CD4-positive, alpha-beta T cell treated with Interferon alpha-2 for 1 hour (primary cell): Measurements from ENCODE around the gene EPB41L3.
"Not testable (repeated sequence)": the region's sequence is repeated elsewhere in the genome, so short reads cannot be mapped to it uniquely, and the experiment has no call there.

ENCODE experiments used
- DNase-seq, 2 donors: peaks; one replicate each; pipeline ENCODE4 v3.0.0-alpha.2; 2020 to 2022

Gene EPB41L3

GRCh38 chr18:5490753-5491480 is 52.9 kb downstream of the EPB41L3 start:
- no peak for DNase-seq

GRCh38 chr18:5488844-5489243 is 55.0 kb downstream of the EPB41L3 start:
- no peak for DNase-seq

GRCh38 chr18:5488044-5488443 is 55.8 kb downstream of the EPB41L3 start:
- DNase-seq: not testable (repeated sequence)

- no peak for DNase-seq
Observed at GRCh38 chr18:5484526-5484925, 59.3 kb downstream of the EPB41L3 start.

GRCh38 chr18:5481621-5482020 is 62.2 kb downstream of the EPB41L3 start:
- no peak for DNase-seq

- DNase-seq: no peak
Observed at GRCh38 chr18:5478261-5478660, 65.5 kb downstream of the EPB41L3 start.

- no peak for DNase-seq
Observed at GRCh38 chr18:5476961-5477800, 66.6 kb downstream of the EPB41L3 start.

GRCh38 chr18:5475267-5475666 is 68.5 kb downstream of the EPB41L3 start:
- peak in 1 of 2 donors; percentile 44 for DNase-seq

GRCh38 chr18:5469340-5469739 is 74.5 kb downstream of the EPB41L3 start:
- no peak for DNase-seq

- DNase-seq: no peak
Observed at GRCh38 chr18:5468394-5468793, 75.4 kb downstream of the EPB41L3 start.

- no peak for DNase-seq
Observed at GRCh38 chr18:5467671-5468070, 76.1 kb downstream of the EPB41L3 start.

GRCh38 chr18:5466256-5466655 is 77.5 kb downstream of the EPB41L3 start:
- peak in 1 of 2 donors; percentile 42 for DNase-seq

GRCh38 chr18:5464251-5464650 is 79.5 kb downstream of the EPB41L3 start:
- DNase-seq: no peak

GRCh38 chr18:5463831-5464230 is 80.0 kb downstream of the EPB41L3 start:
- DNase-seq: no peak

- peak in 1 of 2 donors; percentile 31 for DNase-seq
Observed at GRCh38 chr18:5463390-5463789, 80.4 kb downstream of the EPB41L3 start.

- no peak for DNase-seq
Observed at GRCh38 chr18:5462227-5462626, 81.6 kb downstream of the EPB41L3 start.

- no peak for DNase-seq
Observed at GRCh38 chr18:5461041-5461440, 82.8 kb downstream of the EPB41L3 start.

- no peak for DNase-seq
Observed at GRCh38 chr18:5457462-5457957, 86.3 kb downstream of the EPB41L3 start.

- DNase-seq: peak in 1 of 2 donors; percentile 25
Observed at GRCh38 chr18:5456577-5457461, 87.0 kb downstream of the EPB41L3 start.

- DNase-seq: peak; percentile 14 to 23
Observed at GRCh38 chr18:5455674-5456073, 88.1 kb downstream of the EPB41L3 start.

- no peak for DNase-seq
Observed at GRCh38 chr18:5452943-5453443, 90.8 kb downstream of the EPB41L3 start.

GRCh38 chr18:5451871-5452270 is 91.9 kb downstream of the EPB41L3 start:
- no peak for DNase-seq

GRCh38 chr18:5451150-5451549 is 92.6 kb downstream of the EPB41L3 start:
- no peak for DNase-seq
